CD4-positive, alpha-beta T cell treated with Interleukin-17A for 1 hour (primary cell): Measurements from ENCODE around the gene JARID2.

ENCODE experiments used
- DNase-seq: peaks from one replicate; pipeline ENCODE4 v3.0.0-alpha.2; 2020

JARID2 gene

DNA sequence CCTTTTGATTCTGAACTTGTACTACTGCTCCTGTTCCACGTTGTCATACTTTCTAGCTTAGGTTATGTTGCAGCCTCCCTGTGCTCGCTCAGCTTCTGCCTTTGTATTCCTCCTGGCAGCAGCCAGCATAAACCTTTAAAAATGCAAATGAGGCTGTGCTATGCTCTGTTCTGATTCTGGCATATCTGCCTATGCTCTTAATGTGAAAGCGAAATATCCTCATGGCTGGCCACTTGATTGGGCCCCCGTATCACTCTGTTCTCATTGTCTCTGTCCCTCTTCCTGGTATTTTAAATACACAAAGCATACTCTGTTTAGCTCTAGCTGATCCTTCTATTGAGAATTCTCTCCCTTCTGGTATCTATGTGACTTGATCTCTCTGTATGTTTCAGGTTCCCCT is 139.0 kb downstream of the JARID2 start:
- no peak for DNase-seq

DNA sequence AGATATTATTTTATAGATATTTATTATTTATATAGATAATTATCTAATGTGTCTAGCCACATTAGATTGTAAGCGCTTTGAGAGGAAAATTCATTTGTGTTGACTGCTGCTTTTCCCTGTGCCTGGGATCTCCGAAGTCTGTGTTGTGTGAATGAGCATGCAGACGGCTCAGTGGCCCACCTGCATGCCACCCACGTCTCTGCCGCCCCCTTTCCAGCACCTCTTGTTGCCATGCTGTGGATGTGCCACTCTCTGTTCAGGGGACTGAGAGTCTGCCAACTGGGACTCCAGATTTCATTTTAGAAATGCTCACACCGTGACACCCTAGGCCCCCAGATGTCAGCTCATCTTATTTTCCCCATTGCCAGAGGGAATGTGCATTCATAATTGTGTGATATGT is 139.7 kb downstream of the JARID2 start:
- DNase-seq, result no peak

DNA sequence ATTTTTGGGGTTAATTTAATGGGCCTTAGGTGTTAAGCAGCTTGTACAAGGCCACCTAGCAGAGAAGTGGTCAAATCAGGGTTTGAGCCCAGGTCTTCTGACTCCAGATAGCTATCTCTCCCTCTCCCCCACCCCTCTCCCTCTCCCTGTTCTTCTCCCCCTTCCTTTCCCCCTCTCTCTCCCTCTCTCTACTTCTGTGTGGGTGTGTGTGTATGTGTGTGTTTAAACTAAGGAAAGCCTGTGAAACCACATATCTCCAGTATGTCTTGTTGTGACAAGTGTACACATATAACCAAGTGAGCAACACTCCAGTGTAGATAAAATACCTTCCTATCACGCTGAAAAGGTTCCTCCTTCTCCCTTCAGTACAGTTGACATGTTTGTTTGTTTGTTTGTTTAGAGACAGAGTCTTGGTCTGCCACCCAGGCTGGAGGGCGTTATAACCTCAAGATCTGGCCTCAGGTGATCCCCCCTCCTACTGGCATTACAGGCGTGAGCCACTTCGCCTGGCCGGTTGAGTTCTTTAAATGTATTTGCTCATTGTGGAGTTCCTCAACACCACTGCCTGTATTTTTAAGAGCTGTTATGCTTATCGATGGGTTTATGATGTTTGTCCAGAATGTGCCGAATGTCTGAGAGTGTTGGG is 140.4 kb downstream of the JARID2 start:
- no peak for DNase-seq

DNA sequence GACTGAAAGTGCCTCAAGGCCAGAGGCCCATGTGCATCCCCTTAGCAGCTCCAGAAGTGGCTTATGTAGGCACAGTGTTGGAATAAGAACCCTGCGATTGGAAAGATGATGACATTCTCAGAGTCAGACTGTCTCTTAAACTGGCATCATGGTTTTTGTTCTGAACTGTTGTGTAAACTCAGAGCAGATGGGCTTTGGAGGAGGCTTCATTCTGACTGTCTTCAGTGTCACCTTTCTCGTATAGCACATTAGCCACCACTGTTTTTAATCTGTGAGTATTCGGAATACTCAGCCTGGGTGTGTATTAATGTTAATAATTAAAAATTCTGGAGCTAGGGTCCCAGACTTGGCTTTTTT is 140.9 kb downstream of the JARID2 start:
- DNase-seq, result no peak

DNA sequence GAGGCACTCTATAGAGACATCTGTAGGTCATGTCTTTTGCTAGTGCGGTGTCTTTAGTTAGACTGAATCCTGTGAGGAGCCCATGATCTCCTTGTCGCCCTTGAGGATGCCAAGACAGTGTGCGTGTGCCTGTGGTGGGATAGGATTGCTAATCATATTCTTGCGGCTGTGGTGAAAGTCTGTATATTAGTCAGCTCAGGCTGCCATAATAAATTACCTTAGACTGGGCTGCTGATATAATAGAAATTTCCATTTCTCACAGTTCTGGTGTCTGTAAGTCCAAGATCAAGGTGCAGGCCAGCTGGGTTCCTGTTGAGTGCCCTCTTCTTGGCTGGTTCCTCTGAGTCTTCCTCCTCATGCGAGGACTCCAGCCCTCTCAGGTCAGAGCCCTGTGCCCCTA is 141.2 kb downstream of the JARID2 start:
- DNase-seq, result no peak

DNA sequence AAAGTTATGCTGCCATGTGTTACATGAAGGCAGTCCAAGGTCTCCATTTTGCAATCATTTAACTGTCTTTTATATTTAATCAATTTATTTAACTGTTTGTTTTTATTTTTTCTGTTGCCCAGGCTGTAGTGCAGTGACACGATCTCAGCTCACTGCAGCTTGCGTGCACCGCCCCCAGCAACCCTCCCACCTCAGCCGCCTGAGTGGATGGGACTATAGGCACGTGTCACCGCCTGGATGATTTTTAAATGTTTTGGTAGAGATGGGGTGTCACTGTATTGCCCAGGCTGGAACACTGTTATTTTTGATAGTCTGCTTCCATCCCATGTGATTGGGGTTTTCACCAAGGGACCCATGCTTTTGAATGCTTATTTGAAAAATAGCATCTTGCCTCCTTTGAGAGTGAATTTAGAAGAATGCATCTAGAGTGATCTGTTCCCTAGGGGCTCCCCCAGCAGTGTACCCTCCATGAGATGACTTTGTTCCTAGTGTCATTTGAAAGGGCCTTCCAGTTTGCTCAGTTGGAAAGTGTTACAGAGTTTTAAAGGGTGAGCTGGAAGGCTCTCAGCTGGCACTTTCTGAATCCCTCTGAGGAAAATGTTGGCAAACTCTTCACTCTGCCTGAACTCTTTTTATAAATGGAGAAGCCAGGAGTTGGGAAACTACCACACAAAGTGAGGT is 143.4 kb downstream of the JARID2 start:
- DNase-seq, result no peak

DNA sequence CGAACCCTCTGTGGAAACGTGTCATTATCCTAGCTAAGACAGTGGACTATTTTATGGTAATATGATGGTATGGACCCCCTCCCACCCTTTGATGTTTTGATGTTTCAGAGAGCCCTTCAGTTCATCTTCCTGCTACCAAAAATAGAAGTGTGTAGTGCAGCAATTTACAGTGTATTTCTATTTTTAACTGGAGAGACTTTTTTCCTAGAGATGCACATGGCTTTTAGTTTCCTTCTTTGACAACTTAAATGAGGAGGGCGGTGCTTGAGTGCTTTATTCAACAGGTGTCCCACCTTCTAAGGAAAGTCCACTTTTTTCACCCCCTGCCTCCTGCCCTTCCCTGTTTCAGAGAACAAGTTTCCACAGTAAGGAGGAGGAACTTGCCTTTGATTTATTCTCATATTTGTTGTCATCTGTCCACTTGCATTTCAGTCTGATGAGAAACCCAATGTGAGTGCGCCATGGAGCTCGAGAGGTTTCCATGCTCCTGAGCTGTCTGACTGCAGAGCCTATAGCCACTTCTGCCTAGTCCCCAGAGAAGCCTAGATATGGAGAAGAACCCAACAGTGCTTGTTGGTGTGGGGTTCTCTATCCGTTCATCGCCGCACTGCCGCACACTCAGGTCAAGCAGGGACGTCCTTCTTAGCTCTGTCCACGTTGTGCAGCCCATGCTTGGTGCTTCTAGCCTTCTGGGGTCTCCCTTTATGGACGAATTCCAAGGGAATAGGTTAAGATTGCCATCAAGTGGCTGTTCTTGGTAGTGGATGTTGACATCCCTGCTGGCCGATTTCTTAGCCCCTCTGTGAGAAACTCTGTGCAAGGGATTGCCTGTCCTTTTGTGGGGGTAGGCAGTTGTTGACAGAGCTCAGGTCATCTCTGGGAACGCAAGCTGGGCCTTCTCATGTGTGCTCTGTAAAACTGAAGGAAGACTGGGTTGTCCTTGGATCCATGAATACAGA is 144.2 kb downstream of the JARID2 start:
- peak; percentile 34 for DNase-seq

DNA sequence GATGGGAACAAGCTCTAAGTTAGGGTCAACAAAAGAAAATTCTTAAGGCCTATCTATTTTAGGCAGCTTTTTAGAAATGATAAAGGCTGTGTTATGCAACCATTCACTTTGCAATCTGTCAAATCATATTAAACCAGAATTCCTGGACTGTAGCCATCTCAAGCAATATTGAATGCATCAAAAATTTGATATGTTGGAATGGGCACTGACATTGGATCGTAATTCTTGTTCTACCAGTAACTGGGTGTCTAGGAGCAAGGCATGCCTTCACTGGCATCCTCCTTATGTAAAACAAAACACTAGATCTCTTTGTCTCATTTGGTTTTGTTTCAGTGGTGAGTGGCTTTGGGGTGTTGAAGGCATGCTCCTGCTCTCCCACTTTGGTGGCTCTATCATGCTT is 145.6 kb downstream of the JARID2 start:
- DNase-seq, result no peak

DNA sequence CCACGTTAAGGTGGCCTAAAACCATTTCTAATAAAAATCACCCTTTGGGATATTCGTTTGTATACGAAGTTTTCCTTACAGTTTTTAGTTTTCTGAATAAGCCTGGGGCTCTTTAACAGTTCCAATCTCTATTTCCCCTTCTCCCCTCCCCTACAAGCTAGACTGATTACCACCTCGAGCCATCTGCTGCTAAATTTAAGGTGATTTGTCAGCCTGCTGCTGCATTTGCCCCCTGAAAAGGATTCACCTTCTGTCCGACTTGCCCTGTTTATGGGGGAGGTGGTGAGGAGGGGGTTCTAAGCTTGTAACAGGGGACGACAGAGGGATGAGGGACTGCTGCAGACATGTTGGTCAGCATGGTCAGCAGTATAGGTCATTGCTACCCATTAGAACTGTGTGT is 146.3 kb downstream of the JARID2 start:
- DNase-seq, result no peak

DNA sequence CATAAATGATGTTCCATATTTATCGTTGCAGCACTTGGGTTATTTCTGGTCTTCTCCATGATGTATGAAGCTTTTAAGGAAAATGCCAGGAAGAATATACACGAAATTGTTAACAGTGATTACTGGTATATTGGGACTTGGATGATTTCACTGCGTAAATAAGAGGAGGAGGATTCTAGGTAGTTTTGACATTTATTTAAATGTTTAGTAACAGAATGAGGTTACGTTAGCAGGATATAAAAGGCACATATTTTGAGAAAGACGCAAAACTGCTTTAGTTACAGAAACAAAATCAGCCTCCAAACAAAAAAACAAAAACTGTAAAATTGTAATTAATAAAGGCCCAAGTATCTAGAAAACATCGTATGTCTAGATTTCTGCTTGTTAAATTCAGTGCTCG is 147.7 kb downstream of the JARID2 start:
- no peak for DNase-seq

DNA sequence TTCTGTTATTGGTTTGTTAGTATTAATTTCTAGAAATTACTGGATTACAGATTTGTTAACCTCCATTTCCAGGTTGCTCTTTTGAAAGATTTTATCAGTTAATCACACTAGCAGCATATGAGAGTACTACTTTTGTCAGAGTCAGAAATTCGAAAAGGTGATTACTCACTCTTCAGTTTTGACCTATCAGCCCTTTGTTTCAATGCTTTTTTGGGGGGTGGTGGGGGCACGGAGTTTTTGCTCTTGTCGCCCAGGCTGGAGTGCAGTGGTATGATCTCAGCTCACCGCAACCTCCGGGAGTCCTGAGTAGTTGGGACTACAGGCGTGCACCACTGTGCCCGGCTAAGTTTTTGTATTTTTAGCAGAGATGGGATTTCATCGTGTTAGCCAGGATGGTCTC is 149.2 kb downstream of the JARID2 start:
- DNase-seq, result no peak

DNA sequence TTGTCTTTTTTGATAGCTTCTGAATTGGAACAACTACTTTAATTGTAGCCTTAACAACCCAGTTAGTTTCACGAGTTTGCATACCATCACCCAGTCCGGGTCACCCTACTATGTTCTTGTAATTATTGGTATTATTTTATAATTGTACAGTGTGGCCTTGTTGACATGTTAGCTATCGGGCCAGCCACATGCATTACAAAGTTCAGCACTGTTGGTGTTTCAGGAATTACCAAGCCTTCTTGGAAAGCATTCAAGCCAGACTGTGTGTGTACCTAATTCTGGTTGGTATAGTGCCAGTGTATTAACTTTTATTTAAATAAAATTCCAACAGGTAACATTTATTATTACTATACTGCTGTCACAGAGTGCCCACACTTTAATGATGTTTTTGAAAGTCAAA is 150.9 kb downstream of the JARID2 start:
- DNase-seq, result no peak

DNA sequence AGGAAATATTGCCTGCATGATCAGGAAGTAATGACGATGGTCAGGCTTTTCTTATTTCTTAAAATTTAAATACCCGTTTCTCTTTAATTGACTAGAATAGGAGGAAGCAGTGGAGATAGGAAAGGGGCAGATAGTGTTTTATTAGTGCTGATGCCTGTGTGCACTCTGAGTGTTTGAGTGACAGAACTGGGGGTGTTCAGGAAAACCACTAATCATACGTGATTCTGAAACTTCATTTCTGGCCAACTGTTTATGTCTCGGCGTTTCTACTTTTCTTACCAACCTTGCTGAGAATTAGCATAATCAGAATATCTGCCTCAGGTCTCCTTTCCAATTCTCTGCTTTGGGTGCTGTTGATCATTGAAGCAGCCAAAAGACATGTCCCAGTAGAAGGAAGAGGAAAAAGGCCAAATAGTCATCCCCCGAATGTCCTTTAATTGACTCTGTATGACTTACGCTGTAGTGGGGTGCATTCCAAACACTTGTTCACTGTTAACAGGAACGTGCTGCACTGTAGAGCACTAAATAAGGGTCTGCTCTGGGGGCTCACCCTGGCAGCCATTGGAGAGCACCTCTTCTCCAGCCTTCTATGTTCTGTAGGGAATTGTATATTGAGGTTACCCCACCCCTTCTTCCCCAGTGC is 152.9 kb downstream of the JARID2 start:
- no peak for DNase-seq

DNA sequence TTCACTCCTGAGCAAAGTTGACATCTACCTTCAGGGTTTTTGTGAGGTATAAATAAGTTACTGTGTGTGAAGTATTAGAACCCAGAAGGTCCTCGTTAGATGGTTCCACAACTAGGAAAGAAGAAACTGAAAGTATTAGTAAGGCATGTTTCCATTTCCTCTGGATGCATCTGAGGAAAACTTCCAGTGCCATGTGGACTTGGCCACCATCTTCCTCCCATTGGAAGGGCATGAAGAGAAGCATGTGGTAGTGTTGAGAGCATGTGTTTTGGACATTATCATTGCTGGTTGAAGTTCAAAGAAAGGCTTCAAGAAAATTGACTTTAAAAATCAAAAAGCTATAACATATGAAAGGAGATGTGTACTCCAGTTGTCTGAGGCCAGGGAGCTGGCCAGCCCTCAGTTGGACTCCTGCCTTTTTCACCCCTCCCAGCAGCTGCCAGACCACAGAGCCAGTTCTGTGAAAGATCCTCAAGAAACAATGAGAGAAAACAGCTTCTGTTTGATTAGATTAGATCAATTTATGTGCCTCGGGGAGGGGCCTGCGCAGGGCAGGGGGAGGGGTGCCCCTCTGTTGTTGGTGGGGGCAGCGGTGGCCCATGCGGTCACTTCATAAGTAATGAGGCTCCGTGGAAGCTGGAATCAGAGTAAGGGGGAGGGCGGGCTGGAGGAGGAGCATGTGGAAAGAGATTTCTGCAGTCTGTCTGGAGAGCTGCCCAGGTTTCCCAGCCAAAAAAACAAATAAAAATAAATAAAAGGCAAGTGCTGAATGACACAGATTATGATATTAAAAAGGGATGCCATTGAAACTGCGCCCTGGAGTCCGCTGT is 154.0 kb downstream of the JARID2 start:
- no peak for DNase-seq

DNA sequence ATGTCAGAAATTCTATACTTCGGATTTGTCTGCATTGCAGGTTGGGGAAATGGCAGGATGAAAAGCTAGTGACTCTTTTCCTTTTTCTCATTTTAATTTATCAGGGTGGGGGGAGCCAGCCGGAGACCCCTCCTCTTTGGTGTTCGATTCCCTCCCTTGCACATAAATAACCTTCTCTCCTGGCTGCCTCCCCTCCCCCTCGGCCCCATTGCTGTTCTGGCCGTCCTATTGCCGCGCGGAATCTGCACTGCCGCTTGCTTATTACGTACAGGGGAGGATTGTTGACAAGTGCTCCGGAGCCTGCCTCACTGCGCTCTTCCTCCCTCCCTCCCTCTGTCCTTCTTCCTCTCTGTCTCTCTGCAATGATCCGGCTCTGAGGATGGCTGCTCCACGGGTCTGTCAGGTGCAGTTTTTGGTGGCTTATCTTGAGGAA is 154.7 kb downstream of the JARID2 start:
- no peak for DNase-seq

DNA sequence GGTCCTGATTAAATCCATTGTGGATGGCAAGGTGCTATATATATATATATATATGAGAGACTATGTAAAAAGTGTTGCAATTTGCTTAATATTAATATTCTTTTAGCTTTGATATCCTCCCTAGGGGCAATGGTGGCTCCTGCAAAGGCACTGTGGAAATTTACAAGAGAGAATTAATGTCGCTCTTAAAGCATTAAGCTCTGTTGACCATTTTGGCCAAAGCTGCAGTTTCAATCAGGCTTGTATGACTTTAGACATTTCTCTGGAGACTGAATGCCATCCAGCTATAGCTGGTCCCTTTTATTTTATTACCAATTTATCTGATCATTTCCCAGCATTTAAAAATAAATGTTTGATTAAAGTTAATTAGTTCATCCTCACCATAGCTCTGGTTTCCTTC is 155.3 kb downstream of the JARID2 start:
- no peak for DNase-seq

DNA sequence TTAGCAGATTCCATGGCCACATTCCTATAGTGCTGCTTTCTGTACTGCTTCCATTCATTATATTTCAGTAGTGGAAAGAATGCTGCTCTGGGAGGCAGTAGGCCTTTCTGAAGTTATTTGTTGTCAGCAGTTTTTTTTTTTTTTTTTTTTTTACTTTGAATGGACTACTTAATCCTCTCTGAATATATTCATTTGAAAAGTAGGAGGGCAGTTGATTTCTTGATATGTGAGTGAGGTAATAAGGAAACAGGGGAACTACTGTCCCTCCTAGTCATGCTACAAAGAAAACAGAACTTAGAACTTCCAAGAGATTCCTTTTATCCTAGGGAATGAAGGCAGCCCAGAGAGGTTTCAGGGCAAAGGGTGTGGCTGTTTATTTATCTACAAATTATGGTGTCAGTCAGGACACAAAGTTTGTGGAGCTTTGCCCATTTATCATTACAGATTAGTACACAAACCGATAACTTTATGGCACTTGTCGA is 155.9 kb downstream of the JARID2 start:
- DNase-seq, result no peak

DNA sequence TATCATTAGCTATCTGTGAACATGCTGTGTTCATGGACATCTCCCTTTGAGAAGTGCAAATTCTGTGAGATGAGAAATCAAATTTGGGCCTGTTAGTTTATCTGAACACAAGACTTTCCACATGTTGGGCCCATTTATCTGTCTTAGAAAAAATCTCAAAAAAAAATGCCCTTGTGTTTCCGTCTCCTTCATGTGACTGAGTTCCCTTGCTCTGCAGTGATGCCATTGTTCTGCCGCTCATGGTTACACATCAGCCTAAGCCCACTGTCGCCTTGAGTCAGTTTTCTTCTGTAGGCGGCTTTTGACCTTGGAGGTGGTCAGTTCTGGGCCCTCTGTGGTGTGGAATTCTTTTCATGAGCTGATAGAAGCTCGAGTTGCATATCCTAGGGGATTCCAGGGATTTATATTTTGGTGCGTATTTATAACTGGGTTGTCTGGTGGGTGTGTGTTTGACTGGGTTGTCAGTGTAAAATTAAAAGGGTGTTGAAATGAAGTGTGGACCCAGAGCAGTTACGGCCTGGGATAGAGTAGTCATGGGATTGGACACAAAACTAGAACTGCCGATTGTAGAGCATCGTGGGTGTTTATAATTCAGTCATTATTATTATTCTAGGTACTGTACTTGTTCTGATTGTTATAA is 156.7 kb downstream of the JARID2 start:
- DNase-seq, result no peak

DNA sequence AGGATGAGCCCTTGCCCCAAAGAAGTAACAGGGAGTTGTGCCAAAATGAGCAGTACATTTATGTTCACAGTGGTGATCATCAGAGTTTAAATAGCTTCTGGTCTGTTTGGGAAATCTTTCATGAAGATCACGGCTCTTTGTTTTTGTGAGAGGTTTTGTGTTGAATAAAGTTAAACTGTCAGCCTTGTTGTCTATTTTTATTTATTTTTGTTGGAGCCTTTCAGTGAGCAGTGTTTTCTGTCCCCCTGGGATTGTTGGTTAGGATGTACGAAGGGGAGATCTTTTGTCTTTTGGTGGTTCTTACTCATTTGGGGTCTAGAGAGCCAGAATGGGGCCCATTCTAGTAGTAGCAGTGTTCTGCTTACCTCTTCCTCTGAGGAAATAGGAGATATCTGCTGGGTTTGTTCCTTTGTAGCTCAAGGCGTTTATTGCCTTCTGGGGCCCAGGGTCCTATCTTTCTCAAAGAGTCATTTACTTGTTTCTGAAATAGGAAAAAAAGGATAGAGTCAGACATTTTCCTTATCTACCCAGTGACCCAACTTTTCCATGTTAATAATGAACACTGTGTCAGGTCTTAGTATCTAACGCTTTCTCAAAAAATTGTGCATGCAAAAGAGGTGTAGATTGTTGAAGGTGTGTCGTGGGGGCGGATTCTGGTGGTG is 157.4 kb downstream of the JARID2 start:
- no peak for DNase-seq

DNA sequence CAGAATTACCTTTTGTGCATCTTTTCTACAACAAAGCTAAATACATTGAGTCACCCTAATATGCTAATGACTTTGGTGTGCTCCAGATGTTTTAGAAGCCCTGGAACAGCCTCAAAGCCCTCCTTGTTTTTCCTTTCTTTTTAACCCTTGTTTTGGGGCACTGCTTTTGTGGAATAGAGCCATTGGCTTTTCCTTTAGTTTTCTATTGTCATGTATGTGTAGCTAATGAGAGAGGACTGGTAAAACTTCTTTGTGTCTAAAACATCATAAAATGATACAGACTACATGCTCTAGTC is 158.8 kb downstream of the JARID2 start:
- DNase-seq, result no peak
